ENCODE measurements around the gene GPHN.

DNA sequence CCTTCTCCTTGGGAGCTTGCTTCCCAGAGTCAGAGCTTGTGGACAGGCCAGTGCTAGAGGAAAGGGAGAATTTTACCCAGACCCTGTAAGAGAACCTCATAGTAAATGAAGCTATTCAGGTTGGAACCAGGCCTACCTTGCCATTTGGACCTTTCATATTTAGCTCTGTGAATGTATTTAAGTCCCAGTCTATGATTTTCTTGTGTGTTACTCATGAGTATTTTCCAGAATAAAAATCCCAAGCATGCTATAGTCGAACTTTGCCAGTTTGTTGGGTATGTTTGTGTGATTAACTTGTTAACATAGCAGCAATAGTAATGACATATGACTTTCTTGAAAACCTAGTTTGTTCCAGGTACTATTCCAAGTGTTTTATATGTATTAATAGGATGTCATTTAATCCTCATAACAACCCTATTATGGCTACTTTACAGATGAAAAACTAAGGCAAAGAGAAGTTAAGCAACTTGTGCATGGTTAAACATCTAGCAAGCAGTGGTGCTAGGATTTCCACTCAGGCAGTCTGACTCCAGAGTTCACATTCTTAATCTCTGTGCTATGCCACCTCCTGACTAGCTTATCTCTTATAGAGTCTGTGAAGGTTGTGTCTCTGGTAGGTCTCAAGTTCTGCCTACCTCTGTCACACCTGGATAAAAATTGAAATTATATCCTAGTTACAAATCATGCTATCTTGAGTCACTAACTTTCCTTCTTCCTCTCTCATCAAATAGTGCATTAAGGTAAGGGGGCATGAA lies 633.4 kb downstream of the GPHN start:
- no peak for TF ChIP-seq POLR2A (IDR thresholded peaks at IDR 0.05)
- TF ChIP-seq CTCF (IDR thresholded peaks at IDR 0.05): no peak

Data from thyroid gland (tissue), 4 donors.